HG03457 (cell line): ENCODE measurements around the gene MRTFA.
"Not testable (repeated sequence)": the region's sequence is repeated elsewhere in the genome, so short reads cannot be mapped to it uniquely, and the experiment has no call there.

ENCODE experiments used
- ATAC-seq: cut with Tn5 transposase; IDR thresholded peaks from one replicate; pipeline ENCODE4 v1.9.1; 2021; ENCODE audit warnings: moderate number of reproducible peaks; ENCODE audit not compliant: unreplicated experiment

The MRTFA gene

DNA sequence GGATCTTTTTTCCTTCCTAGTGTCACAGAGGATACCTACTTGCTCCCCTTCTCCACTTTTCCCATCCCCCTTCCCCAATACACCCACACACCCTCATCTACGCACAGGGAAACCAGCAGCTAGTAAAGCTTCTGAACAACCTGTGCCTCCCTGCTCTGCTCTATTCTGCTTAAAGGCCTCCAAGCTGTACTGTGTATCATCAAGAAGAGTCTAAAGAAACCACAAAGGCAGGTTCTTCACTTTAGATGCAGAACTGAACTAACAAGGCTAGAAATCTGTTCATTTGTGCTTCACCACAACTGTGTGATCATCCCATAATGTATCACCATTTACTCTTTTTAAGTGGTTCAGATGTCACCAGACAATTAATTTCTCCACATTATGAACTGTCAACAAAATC, 133.6 kb downstream of the MRTFA start:
- no peak for ATAC-seq

DNA sequence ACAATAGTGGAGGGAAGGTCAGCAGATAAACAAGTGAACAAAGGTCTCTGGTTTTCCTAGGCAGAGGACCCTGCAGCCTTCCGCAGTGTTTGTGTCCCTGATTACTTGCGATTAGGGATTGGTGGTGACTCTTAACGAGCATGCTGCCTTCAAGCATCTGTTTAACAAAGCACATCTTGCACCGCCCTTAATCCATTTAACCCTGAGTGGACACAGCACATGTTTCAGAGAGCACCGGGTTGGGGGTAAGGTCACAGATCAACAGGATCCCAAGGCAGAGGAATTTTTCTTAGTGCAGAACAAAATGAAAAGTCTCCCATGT, 136.1 kb downstream of the MRTFA start:
- ATAC-seq: not testable (repeated sequence)

DNA sequence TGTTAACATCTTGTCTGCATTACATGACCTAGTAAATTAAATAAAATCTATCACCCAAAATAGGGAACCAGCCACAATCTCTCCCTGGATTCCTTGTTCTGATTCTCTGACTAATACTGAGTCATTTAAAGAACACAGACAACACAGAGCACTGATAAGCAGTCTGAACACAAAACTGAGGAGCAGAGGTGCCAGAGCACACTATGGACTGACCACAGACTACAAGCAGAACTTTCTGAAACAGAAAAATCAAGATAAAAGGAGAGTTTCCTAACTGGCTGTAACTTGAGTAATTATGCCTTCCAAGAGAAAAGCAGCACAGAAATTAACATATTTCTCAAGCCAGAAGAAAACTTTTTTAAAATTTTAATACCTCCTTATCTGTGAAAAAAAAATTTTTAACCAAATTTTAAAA, 137.3 kb downstream of the MRTFA start:
- ATAC-seq: no peak

DNA sequence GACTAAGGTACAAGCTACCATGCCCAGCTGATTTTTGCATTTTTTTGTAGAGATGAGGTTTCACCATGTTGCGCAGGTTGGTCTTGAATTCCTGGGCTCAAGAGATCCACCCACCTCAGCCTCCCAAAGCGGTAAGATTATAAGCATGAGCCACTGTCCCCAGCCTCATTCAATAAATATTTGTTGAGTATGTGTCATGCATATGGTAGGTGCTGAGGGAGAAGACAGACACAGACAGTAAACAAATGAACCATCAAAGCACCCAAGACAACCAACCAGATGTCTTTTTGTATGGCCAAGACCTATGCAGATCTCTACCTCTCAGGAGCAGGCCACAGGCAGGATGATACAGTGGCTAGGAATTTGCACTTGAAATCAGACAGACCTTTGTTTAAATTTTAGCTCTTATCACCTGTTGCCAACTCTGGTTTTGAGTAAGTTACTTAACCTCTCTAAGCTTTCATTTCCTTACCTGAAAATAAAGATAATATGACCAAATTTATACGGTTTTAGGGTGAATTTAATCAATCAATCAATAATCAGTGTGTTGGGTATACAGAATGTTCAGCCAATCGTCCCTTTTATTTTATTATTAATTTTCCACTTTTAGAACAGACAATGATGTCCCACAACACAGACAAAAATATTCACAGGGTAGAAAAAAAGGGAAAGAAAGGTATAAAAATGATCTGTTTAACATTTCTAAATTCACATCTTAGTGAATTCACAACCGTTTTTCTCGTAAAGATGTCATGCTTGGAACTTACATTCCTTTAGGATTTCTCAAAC, 137.9 kb downstream of the MRTFA start:
- no peak for ATAC-seq

DNA sequence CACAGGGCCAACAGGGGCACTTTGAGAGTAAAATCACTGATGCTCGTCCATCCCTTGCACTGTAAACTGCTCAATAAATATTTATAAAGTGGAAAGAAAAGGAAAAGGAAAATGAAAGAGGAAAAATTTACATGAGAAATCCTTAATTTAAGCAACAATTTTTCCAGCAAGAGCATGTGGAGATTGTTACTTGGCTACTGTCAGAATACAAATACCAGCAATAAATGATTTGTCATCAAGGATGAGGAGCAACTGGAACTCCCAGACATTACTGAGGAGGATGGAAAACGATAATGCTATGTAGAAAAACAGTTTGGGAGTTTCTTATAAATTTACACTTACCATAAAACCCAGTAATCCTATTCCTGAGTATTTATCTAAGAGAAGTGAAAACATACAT, 143.1 kb downstream of the MRTFA start:
- no peak for ATAC-seq

DNA sequence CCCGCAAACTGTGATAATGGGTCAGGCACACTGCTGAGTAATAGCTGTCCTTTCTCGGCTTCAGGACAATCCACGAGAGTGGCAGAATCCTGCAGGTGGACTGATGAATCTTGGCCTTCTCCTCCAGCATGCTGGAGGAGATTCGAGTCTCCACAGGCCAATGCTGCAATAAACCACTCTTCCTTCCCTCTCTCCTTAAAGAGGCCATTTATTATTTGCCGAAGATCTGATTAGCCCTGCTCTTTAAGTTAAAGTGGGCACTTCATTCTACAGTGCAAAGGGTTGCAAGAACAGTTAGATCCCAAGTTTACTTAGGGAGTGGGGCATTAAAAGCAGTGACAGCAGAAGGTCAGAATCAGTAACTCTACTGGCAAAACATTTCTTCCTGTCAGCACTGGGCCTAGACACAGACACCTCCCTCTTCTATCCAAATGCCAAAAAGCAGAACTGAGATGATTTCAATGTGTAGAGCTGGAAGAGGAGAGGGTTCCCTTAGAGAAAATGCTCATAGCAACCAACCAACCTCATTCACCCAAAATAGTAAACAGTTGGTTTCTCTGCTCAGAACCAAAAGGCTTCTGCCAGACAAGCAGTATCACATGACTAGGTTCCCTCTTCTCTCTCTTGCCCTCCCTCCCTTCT, 144.4 kb downstream of the MRTFA start:
- peak; percentile 76 for ATAC-seq

DNA sequence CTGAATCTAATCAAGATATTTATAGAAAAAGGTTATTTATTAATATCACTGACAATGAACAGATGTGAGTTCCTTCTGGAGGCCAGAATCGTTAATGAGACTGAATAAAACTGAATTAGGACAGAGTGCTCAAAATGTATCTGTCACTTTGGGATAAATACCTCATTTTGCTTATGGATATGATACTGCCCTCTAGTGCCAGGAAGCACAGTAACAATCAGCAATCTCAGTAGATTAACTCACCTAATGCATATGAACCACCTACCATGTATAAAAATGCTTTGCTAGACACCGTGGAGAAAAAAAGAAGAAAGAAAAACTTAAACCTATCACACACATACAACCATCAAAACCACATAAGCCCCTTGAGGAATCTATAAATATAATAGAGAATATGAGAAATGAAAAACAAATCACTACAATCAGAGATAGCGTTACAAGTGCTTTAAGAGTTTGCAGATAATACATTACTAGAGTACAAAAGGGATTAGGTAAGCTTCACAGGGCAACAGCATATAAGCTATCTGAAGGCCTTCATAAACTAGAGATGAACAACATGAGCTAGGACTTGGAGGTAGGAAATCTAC, 148.8 kb downstream of the MRTFA start:
- no peak for ATAC-seq

DNA sequence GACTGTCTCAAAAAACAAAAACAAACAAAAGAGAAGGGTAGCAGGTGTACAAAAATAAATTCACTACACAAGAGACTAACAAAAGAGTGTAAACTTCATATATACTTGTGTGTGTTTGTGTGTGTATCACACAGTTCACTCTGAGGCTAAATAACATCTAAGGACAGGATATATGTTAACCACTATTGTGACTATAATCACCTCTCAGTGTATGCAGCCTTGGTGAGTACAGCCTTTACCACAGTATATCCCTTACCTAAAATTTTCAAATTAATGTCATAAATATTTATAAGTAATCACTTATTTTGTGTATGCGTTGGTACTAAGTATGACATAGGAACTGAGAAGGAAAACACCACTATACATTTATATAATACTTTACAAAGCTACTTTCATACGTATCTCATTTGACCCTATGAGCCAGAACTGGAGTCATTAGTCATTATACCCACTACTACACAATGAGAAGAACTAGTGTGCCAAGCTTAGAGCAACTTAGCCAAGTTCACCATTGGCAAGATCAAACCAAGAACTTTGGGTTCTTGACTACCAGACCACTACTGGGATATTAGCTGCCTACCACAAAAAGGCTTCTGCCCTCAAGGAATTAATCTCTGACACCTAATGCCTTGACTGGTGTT, 149.4 kb downstream of the MRTFA start:
- ATAC-seq: no peak

DNA sequence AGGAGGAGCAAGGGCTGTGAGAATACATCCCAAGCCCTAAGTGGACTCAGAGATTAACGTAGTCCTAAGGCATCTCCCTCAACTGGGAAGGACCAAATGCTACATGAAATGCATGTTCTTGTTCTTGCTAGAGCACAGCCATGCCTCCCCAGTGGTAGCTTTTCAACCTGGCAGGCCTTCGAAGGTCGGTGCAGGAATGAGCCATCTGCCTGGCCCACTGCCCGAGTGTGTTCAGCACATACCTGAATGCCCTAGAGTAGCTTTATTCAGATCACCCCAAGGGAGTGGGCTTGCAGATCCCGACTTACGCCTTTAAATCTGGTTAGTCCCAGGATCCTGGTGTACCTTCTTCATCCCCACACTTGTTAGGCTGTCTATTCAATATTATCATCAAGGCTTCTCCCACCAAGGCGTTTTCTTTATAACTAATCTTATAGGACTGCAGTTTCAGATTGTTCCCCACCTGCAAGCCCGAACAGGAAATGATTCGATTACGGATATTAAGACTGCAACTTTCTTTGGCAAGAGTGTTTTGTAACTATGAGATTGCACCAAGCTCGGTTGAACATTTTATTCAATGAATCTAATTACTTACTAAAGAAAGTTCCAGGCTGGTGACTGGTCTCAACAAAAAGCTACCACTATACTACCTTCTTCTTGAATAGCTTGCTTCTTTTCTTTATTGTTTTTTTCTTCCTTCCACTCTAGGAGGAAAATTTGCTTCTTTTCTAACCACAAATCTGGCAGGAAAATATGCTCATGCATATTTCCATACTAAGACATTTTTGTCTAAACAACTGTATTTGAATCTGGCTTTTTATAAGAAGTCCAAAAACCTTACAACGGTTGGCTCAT, 150.5 kb downstream of the MRTFA start:
- ATAC-seq: no peak

DNA sequence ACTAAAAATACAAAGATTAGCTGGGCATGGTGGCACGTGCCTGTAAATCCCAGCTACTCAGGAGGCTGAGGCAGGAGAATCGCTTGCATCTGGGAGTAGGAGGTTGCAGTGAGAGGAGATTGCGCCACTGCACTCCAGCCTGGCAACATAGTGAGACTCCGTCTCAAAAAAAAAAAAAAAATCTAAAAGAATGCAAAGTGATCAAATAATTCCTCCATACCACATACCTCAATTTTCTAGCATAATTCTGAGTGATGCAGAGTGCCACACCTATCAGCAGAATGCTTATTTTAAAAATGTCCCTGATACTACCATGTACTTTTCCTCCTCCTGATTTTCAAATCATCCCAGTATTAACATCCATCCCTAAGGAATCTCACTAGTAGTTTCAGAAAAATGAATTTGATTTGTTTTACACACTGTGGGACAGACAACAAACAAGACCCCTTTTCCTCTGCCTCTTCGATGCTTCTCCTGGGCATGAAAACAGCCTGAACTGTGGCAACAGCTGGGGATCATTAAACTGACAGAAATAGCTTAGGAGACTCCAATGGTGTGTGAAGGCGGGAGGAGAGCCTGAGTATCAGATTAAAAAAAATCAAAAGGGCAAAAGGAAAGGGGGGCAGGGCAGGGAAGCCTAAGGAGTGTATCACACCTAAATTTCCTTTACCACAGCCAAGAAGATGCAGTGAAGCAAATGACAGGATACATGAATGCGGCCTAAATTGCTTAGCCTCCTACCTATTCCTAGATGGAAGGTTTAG, 151.4 kb downstream of the MRTFA start:
- ATAC-seq: no peak

DNA sequence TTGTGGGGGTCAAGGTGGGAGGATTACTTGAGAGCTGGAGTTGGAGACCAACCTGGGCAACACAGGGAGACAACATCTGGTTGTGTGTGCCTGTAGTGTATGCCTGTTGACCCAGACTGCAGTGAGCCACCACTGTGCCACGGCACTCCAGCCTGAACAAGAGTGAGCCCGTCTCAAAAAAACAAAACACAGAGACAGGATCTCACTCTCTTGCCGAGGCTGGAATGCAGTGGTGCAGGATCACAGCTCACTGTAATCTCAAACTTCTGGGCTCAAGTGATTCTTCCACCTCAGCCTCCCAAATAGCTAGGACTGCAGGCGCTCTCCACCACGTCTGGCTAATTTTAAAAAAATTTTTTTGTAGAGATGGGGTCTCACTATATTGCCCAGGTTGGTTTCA, 153.6 kb downstream of the MRTFA start:
- no peak for ATAC-seq

DNA sequence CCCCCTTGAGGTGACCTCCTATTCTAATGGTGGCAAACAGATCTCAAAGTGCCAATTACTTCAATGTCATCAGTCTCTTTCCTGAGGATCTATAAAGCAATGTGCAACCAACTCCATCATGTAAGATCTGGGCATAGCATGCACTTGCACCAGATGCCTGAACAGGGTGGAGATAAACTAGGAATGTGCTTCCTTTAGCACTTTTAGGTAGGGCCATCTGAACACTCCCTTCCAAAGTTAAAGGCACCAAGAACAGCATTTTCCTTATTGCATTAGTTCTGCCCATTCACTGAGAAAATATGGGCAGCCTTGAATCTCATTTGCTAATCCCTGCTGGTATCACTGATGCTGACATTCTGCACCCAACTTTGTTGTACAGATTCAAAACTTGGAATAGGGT, 154.1 kb downstream of the MRTFA start:
- no peak for ATAC-seq

DNA sequence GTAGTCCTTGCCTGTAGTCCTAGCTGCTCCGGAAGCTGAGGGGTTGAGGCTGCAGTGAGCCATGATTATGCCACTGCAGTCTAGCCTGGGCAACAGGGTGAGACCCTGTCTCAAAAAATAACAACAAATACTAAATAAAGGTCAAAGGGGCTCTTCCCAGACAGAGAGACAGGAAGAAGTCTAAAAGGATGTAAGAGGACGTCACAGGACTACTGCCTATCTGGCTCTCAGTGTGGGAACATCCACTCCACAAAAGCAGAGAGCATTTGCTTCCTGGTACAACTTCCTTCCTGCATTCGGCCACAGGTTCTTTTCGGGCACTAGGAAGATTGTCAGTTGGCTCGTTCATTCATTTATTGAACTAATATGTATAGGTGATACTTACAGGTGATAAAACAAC, 155.5 kb downstream of the MRTFA start:
- no peak for ATAC-seq

DNA sequence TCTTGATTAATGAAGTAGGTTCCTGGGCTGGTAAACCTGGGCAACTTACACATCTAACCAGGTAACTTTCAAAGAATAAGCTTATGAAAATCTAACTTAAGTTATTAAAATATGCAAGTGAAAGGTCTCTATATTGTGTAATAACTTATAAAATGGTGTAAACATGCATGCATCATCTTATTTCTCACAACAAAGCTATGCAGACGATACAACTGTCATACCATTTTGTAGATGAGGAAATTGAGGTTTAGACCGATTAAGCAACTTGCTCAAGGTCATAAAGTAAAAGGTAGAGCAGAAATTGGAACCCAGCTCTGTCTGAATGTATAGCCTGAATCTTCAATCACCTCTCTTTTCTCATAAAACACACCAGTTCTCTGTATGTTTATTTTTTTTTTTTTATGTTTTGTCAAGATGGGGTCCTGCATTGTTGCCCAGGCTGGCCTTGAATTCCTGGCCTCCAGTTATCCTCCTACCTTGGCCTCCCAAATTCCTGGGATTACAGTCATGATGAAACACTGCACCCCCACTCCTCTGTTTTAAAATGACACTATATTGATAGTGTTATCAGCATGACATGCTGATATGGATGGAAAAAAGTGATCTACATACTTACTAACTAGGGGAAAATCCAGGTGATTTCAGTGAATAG, 156.5 kb downstream of the MRTFA start:
- no peak for ATAC-seq

DNA sequence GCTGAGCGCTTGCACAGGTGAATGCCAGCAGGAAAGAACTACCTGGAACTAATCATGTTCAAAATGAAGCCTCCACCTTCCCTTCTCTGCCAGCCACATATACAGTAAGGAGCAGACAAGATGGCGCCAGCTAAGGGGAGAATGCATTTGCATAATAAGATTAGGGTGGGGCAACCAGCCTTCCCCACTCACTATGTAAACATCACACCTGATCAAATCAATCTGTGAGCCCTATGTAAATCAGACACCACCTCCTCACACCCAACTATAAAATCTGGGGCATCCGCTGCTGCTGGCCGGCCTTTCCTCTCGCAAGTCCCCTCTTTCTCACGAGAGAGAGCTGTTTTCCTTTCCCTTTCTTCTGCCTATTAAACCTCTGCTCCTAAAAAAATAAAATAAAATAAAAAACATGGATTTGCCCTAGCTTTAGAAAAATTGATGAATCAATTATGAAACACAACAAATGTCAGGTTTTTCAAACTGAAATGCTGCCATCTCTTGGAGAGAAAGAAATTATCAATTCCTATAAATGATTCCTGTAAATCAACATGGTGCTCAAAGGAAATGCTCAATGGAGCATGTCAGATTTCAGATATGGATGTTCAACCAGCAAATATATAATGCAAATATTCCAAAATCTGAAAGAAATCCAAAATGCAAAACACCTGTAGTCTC, 157.3 kb downstream of the MRTFA start:
- ATAC-seq: no peak

DNA sequence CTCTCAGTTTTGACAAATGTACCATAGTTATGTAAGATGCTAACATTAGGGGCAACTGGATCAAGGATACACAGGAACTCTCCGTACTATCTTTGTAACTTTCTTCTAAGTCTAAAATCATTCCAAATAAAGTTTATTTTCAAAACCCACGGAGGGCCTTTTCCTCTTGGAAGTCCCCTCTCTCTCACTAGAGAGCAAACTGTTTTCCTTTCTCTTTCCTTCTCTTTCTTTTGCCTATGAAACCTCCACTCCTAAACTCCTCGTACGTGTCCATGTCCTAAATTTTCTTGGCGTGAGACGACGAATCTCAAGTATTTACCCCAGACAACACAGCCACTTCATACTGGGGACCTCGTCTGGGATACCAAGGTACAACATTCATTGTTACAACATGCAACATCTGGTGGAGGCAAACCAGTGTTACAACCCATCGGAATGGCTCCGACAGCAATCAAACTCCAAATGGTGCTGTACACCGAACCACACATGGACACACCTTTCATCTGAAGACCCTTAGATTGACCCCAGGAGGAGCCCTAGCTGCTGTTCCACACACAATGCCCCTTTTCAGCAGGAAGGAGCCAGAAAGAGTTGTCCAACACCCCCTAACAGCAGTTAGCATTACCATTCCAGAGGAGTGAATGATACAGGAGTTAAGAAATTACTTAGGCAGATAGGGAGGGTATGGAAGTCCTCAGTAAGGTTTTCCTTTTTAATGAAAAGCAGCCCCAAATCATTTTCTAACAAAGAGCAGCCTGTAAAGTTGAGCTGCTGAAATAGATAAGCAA, 158.0 kb downstream of the MRTFA start:
- no peak for ATAC-seq

DNA sequence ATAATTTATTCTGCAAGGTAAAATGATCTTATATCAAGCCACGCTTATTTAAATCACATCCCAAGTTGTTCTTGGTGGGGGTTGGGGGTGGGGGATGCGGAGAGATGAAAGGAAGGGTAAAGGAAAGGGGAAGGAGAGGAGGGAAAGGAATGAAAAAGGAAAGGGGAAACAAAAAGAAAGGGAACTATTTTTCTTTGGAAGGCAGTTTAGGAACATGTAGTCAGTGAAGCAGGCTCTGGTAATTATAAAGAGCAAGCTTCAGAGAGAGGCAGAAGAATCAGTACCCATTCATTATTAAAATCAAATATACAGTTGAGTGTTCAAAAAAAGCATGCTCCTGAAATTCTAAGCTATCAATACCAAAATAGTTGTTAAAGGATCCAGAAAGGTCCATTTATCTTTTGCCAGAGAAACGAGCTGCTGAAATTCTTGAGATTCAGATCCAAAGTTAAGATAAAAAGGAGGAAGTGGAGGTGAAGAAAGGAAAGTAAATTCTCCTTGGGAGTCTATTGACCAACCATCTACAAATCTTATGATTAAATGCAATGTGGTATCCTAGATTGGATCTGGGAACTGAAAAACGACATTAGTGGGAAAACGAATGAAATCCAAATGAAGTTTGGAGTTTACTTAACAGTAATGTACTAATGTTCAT, 158.7 kb downstream of the MRTFA start:
- no peak for ATAC-seq

DNA sequence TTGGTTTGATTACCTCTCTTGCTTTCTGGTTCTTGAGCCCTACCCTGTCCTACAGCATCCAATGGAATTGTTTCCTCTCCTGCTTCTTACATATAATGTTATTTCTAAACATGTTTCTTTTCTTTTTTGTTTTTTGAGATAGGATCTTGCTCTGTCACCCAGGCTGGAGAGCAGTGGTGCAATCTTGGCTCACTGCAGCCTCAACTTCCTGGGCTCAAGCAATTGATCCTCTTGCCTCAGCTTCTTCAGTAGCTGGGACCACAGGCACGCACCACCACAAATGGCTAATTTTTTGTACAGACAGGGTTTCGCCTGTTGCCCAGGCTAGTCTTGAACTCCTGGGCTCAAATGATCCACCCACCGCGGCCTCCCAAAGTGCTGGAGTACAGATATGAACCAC, 160.2 kb downstream of the MRTFA start:
- ATAC-seq: no peak
